H4 (cell line): ENCODE results near the gene PICALM. TPM values are rescaled to one million over a fixed set of nuclear protein-coding genes. Genes with fewer than 3 reads are reported as not detected.
A peak's percentile ranks its signal among the peaks of the same experiment; 100 is the strongest.

Source experiments
- DNase-seq: peaks from one replicate; pipeline ENCODE4 v3.0.0-alpha.2; 2015; ENCODE audit warnings: low spot score
- total RNA-seq: library from RNA; depleted of rRNA; stranded (reverse); fragments of >200 nt; shearing (Covaris generic); gene quantifications from 2 replicates; pipeline ENCODE4 v1.2.3, GENCODE V29; 2014

Gene PICALM
- total RNA-seq, 1 experiment from 2014 or later = 91.1 TPM

DNA sequence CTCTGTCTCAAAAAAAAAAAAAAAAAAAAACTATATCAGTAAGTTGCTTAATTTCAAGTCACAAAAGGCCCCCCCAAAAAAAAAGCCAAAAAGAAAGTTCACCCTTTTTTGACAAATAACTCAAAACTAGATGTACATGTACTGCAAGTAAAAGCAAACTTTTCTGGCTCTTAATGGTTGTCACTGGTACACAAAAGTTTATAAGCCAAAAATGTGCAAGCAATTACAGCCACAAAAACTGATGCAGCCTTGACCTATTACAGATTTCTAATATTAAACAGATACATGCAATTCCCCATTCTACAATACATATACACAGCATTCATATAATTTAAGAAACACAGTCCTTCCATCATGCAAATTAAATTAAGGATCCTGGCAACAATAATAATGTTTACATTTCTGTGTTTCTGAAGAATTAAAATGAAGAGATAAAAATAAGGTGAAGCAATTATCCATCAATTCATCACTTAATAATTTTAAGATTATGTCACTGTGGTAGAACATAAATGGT, 18.6 kb downstream of the PICALM start:
- no peak for DNase-seq

DNA sequence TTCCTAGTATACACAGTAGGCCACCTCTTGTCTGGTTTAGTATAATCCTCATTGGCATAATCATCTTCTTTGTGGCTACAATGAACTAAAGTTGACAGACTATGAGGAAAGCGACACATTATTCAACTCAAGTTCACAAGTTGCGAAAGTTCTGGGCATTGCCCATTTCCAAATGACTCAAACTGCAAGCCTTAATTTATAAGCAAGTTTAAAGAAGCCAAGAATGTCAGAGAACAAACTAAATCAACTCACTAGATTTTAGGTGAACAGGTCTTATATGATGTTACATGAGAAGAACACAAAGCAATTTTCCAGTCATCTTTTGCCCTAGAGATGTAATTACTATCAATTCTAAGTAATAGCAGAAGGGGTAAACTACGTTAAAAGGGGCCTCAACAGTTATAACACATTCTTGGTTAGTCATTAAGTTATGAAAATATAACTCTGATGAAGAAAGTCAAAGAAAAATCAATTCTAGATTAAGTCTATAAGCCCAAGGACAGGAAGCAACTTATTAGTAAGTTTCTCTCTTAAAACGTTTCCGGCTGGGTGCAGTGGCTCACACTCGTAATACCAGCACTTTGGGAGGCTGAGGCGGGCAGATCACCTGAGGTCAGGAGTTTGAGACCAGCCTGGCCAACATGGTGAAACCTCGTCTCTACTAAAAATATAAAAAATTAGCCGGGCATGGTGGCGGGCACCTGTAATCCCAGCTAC, 21.5 kb downstream of the PICALM start:
- DNase-seq = no peak

DNA sequence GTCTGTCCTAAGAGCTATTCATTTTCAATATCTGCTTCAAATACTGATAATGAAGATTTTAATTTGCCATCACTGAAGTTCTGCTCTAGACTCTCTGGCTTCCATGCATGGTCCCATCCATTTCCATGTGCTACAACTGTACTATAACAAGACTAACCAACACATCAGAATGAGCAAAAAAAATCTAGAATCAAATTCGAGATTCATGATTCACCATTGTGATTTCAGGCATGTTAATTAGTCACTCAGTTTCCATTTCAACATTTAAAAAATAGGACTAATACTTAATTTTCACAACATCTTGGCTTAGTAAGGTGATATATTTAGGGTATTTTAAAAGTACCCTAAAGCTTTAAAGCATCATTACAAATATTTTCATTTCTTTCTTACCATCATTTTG, 22.8 kb downstream of the PICALM start:
- DNase-seq = no peak

DNA sequence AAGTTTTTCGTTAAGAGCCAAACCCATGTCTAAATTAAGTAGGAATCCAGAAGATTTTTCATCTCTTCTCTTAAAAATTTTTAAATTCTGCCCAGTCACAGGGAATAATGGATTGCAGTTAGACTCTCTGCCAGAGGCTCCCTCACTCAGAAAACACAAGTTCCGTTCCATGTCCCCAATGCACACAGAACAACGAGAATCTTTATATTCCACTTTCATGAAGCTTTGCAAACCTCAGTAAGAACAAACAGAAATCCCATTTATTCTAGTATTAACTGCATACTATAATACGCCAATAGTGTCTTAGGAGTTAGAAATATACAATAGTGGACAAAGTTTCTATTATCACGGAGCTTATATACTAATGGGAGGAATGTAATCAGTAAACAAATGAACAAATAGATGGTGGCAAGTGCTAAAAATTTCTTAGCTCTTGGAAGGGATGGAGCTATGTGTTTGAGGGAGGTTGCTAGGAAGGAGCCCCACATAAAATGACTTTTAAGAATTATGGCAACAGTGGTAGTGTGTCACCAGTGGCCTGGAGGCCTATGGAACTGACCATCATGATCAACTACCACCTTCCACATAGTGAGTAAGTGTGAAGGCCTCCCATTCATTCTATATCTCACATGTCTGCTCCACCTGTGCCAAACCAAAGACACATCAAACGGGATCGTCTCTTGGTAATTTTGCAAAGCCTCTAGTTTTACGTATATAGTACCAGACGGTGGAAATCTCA, 24.9 kb downstream of the PICALM start:
- no peak for DNase-seq

DNA sequence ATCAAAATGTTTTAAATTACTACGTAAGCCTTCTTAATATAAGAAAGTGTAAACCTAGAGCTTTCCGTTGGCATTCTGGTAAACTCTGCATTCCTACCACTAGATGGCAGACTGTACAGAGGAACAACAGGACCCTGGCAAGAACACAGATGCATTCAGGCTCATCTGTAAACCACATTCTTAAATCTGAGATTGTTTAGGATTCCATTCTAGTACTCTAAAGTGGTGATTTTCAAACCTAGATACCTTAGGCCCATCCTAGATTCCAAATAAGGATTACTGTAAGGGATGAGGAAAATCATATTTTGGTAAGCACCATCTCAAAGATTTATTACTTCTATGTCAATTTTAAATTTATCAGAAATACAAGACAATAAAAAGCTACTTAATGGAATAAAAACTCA, 26.9 kb downstream of the PICALM start:
- peak; percentile 83 for DNase-seq

DNA sequence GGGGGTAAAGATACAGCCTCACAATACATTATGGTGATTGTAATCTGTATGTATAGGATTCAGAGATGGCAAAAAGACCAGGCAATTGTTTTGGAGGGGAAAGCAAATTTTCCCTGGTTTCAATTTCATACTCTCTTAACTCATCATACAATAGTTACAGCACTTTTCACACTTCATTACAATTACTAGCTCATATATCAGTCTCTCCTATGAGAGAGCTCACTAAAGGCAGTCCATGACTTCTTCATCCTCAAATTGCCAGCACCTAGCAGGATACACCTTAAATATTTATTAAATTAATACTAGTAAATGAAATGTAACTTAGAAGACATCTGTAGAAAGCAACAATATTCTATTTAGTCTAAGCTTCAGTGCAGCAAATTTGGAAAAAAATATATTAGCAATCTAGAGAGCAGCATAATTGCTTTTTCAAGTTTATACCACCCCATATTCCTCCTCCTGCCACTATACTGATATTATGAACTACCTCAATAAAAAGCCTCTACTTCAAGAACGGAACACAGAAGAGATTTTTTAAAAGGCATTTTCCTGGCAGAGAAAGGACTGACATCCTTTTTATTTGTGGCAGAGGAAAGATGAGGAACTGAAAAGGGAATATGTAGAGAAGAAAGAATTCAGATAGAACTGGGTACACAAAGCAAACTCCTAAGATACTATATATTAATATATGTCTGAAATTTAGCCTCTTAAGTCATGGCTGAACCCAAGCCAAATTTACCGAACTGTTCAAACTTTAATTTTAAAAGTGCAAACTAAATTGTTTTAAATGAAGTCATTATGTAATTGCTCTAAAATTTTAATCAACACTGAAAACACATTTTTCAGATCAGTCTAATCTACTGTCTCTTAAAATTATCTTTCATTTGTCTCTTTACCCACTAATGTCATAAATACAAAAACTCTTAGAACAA, 27.7 kb downstream of the PICALM start:
- DNase-seq = no peak

DNA sequence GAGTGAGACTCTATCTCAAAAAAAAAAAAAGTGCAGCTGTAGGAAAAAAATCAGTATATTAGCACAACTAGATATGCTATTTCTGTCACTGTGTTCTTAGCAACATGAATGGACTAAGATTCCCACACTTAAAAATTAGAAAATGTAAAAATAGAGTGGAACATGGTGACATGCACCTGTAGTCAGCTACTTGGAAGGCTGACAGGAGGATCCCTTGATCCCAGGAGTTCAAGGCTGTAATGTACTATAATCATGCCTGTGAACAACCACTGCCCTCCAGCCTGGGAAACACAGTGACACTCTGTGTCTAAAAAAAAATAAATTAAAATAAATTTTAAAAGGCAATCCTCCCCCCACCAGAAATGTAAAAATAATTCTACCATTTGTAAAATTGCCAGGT, 29.8 kb downstream of the PICALM start:
- DNase-seq = no peak

DNA sequence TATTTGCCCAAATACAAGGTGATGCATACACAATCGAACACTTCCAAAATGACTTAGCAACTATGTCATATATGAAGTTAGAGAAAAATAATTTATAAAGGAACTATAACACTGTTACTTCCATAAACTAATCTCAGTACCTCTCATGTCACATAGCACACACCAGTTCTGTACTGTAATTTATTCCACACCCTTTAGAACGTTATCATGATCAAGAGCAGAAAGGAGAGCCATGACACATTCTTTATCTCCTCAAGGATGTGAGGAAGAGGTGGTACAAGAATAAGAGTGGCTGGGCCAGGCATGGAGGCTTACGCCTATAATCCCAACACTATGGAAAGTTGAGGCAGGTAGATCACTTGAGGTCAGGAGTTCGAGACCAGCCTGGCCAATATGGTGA, 31.1 kb downstream of the PICALM start:
- no peak for DNase-seq

DNA sequence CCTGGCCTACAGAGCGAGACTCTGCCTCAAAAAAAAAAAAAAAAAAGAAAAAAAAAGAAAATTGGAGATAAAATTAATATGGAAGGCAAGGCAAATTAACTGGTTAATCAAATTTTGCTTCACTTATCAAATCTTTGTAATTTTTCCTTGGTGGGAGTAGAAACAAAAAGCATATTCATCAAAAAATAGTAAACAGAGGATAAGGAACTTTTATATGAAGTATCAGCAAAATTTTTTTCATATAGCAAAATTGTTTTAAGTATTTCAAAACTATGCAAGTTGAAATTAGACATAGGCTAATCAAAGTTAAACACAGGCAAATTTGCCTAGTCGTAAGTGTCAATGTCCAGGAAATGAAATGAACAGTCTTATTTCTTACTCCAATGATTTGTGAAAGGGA, 33.0 kb downstream of the PICALM start:
- DNase-seq = no peak

DNA sequence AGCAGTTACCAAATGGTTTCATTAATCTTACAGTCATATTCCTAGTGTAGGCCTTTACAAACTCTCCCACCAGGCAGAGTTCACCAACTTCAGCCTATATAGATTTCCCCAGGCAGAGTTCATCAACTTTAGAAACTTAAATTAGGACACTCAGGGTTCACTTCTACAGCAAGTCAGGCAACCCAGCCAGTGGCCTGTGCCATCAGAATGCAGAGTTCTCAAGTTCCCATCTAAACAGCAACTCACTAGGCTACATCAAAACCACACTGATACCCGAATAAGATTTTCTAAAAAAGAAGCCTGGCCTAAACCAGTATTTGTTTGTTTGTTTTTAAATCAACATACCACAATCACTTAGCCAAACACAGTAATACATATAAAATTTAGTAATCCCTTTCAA, 33.7 kb downstream of the PICALM start:
- DNase-seq = no peak

DNA sequence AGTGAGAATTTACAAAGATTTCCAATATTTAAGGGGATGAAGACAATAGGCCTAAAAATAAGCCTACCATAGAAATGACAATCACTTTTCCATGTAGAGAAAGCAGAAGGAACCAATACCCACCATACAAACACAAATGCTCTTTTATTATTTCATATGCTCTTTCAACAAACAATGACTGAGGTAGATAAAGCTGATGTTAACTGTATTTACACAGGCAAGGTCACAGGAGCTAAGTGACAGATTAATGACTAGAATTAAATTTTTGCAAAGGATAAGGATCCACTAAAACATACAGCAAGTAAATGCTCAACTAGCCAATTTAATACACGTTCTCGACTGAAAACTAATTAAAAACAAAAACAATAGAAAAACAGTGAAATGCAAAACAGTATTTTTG, 34.2 kb downstream of the PICALM start:
- no peak for DNase-seq

DNA sequence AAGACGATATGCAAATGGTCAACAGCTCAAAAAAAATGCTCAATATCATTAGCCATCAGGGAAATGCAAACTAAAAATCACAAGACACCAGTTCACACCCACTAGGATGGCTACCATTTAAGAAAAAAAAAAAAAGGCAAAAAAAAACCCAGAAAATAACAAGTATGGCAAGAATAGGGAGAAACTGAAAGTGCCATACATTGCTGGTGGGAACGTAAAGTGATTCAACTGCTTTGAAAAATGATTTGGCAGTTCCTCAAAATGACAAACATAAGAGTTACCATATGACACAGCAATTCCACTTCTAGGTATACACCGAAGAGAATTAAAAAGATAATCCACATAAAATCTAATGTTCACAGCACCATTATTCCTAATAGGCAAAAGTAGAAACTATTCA, 47.5 kb downstream of the PICALM start:
- no peak for DNase-seq

DNA sequence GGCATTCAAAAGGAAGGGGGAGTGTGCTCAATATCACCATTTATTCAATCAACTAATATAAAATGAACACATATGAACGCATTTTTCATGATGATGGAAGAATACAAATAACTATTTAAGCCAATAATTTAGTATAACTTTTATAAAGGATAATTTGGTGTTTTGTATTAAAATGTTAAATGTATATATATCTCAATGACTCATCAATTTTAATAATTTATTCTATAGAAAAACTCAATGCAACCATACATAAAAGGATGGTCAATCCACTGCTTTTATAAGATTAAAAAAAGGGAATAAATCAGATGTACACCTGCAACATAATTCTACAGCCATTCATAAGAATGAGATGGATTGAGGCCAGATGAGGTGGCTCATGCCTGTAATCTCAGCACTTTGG, 50.6 kb downstream of the PICALM start:
- DNase-seq = no peak

DNA sequence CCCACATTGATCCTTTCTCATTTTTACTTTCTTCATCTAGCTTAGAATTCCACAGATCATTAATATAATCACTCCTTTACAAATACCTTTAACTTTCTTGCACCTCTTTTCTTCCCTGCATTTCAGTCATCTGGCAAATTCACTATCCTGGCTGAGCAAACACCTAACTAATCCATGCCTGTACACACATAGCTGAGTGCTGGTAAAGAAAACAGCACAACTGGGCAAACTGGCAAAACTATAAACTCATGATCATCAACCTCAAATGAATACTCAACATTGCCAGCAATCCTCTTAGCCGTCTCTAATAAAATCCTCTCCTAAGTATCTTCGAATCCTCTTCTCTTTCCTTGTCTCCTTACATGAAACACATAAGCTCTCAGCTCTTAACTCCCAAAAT, 52.4 kb downstream of the PICALM start:
- no peak for DNase-seq

DNA sequence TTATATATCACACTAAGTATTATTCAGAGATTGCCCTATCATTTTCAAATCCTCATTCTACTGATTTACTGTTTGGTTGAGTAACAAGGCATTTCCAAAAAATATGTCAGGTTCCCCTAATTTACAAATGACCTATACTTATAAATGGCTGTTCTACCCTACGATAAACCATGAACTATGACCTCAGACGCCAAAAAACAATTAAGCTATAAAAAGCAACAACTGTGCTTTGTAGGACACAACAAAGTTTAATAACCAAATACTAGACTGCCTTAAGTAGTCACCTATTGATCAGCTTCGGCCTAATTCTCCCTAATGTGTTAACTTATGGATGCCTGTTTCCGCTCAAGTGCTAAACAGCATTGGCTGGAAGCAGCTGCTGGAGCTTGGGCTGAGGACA, 53.2 kb downstream of the PICALM start:
- no peak for DNase-seq

DNA sequence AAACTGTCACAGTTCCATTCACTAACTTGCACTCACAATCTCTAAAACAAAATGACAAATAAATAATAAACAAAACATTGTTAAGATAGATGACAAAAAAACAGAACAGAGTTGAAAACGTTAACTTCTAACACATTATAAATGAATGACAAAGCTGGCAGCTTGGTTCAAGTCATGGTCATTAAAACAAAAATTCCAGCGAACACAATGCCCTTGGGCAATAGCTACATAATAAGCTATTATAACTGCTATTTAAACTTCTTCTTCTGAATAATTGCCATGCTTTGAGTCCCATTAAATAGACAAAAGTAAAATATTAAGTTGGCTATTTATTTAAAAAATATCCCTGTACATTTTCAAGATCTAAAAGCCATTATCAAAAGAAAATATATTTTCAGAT, 54.7 kb downstream of the PICALM start:
- no peak for DNase-seq

DNA sequence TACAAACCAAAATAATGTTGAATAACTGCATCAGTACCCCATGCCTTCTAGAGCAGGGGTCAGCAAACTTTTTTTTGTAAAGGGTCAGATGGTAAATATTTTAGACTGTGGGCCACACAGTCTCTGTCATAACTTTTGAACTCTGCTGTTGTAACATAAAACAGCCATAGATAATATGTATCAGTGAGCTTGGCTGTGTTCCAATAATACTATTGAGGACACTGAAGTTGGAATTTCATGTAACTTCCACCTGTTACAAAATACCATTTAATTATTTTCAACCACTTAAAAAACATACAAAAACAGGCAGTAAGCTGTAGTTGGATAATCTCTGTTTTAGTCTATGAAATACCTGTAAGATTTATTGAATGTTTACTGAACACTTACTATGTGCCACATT, 55.2 kb downstream of the PICALM start:
- no peak for DNase-seq

DNA sequence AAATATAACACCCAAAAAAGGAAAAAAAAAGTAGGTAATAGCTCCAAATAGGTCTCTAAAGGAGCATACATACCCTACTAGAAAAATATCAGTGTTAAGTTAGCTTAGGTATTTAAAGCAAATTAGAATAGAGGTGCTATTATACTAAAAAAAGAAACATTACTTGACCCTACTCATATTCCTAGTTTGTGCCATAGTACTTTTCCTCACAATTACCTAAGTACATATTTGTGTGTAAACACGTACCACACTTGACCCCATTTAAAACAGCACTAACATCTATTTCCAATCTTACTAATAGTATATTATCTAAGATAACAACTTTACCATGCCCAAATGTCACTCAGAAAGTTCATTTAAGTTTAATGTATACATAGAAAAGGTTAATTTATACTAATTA, 57.7 kb downstream of the PICALM start:
- DNase-seq = no peak

DNA sequence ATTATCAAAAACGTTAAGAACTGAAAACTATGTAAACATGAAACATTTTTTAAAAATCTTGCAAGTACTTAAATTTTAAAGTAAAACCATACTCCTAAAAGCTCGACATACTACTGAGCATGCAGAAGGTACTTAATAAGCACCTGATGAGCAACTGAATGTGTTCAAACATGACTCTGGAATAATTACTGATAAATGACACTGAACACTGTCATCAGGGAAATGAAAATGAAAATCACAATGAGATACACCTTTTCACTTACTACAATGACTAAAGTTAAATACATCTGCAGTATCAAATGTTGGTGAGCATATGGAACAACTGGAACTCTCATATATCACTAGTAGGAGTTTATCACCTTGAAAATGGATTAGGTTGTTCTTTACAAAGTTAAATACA, 65.2 kb downstream of the PICALM start:
- no peak for DNase-seq

DNA sequence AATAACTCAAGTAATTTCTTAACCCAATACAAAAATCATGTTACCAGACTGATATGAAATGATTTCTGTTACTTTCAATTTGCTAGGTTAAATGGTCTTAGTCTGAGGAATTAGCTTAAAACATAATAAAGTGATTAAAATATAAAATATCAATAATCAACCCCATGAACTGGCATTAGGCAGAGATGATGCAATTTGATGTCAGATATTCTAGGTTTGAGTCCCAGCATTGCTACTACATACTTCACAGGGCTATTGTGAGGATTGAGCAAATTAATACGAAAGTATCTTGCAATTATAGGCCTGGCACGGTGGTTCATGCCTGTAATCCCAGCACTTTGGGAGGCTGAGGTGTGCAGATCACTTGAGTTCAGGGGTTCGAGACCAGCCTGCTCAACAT, 66.5 kb downstream of the PICALM start:
- no peak for DNase-seq

DNA sequence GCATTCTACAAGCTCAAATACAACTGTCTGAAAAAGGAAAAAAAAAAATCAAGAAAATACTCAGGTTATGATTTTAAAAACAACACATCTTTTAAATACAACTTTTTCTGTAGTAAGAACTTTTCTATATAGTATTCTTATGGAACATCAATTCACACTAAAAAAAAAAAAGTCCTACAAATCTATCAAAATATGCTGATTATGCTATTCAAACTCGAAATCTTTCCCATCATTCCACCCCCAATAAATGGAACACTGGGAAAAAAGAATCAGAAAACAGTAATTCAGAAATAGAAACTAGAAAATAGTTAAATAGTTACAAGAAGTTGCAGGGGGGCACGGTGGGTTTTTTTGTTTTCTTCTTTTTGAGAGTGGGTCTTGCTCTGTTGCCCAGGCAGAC, 77.4 kb downstream of the PICALM start:
- no peak for DNase-seq

DNA sequence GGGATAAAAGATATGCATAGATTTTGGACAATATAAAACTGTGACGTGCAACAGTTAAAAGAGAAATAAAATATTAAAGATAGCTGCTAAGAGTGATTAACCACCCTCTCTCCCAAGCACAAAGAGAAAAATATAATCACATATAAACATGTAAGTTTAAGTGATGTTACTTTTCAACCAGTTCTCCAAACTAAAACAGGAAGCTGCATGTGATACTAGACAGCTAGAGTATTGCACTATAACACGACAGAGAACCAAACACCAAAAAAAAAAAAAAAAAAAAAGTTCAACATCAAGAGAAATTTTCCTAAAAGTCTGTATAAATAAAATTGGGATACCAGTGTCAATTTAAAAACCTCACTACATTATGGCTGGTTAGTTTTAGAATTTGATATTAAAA, 79.1 kb downstream of the PICALM start:
- no peak for DNase-seq
